Thyroid gland (tissue), 4 donors: ENCODE data around the gene CD300LG. TPM values are rescaled to one million over a fixed set of nuclear protein-coding genes. Genes with fewer than 3 reads are reported as not detected.

Source experiments
- DNase-seq, 2 donors: peaks; one replicate each; pipeline ENCODE4 v3.0.0-alpha.2; 2019
- H3K27ac ChIP-seq, 3 donors: fragments of 200-600 bp; sonication (generic); 1 replicate in 2 of 3; 2 replicates in 1 of 3; pipeline ENCODE4 v1.5.1; 2016 to 2019; ENCODE audit warnings: mild to moderate bottlenecking in 1 of 3, moderate library complexity in 1 of 3
- H3K27me3 ChIP-seq: fragments of 200-600 bp; sonication (generic); one replicate; pipeline ENCODE4 v1.5.1; 2019
- H3K36me3 ChIP-seq, 2 donors: fragments of 200-600 bp; sonication (generic); one replicate each; pipeline ENCODE4 v1.5.1; 2016 to 2019
- H3K4me1 ChIP-seq, 2 donors: fragments of 200-600 bp; sonication (generic); one replicate each; pipeline ENCODE4 v1.5.1; 2017 to 2019
- H3K4me3 ChIP-seq, 3 donors: fragments of 200-600 bp; sonication (generic); replicated peaks in 1 of 3; 1 replicate in 2 of 3; 2 replicates in 1 of 3; pipeline ENCODE4 v1.5.1; 2016; ENCODE audit warnings: mild to moderate bottlenecking in 1 of 3
- H3K9me3 ChIP-seq: fragments of 200-600 bp; sonication (generic); one replicate; pipeline ENCODE4 v1.5.1; 2017
- POLR2A ChIP-seq, 2 donors: fragments of 450-650 bp; IDR thresholded peaks; one replicate each; pipeline ENCODE4 v1.6.1; 2017; ENCODE audit warnings: antibody characterized with exemption in 2 of 2, mild to moderate bottlenecking in 2 of 2, moderate library complexity in 1 of 2
- WGBS, 2 donors: methylation state at CpG; one replicate each; pipeline ENCODE4 v1.1.5; 2017; 5-methylcytosine and 5-hydroxymethylcytosine counted together
- intact Hi-C: fragments of 100-400 bp; cut with DNase I; formaldehyde crosslinking; loops from one replicate; pipeline ENCODE4 v1.15.1; 2023
- total RNA-seq, 4 donors: library from RNA; depleted of rRNA; stranded (reverse); fragments of >200 nt; gene quantifications; one replicate each; pipeline ENCODE4 v1.2.3, GENCODE V29; 2016
- TF ChIP-seq, protein P1 (sequence below), 6 experiments: fragments of 200-600 bp in 3 of 6; fragments of 450-650 bp in 3 of 6; sonication (generic) in 3 of 6; IDR thresholded peaks; one replicate each; pipeline ENCODE4 v1.5.1; 2016 to 2019; ENCODE audit warnings: antibody characterized with exemption in 6 of 6, mild to moderate bottlenecking in 2 of 6, inconsistent platforms in 1 of 6, moderate library complexity in 1 of 6

CD300LG gene
- total RNA-seq, 4 donors from 2014 or later = 1.5 to 22.5 (median 2.2) TPM

- TF ChIP-seq POLR2A (IDR thresholded peaks at IDR 0.05) = no peak
- TF ChIP-seq, protein P1, sequence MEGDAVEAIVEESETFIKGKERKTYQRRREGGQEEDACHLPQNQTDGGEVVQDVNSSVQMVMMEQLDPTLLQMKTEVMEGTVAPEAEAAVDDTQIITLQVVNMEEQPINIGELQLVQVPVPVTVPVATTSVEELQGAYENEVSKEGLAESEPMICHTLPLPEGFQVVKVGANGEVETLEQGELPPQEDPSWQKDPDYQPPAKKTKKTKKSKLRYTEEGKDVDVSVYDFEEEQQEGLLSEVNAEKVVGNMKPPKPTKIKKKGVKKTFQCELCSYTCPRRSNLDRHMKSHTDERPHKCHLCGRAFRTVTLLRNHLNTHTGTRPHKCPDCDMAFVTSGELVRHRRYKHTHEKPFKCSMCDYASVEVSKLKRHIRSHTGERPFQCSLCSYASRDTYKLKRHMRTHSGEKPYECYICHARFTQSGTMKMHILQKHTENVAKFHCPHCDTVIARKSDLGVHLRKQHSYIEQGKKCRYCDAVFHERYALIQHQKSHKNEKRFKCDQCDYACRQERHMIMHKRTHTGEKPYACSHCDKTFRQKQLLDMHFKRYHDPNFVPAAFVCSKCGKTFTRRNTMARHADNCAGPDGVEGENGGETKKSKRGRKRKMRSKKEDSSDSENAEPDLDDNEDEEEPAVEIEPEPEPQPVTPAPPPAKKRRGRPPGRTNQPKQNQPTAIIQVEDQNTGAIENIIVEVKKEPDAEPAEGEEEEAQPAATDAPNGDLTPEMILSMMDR (IDR thresholded peaks at IDR 0.05) = no peak
- 79 to 80% methylated on average over 7 of the region's 7 CpGs for WGBS, 2 donors
- intact Hi-C loops = no loop called here
These were observed 4.0 kb upstream of the CD300LG start for GRCh38 chr17:43842975-43843325.

DNA sequence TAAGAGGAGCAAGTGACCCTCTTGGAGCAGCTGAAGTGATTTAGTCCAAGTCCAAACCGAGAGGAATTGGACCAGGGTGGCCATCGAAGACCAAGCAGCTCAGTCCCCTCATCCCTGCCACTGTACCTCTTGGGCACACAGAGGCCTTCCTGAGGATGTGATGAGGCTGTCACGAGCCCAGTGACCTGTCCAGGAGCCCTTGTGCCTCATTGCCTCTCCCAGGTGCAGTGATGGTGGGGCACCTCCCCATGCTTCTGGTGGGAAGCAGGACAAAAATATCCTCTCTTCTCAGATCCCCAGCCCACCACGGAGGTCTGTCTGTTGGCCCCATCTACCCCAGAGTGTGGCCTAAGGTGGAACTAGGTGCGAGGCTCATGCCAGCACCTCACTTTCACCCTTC lies 2.7 kb upstream of the CD300LG start:
- intact Hi-C loops = no loop called here
- TF ChIP-seq, protein P1 (IDR thresholded peaks at IDR 0.05) = no peak
- TF ChIP-seq POLR2A (IDR thresholded peaks at IDR 0.05) = no peak
- Histone ChIP-seq H3K36me3 (no peaks in the 10 kb centered on the region), H3K27me3 (no peaks in the 10 kb centered on the region), H3K27ac (no peak overlapping the region), H3K4me1 (peaks cover 9 to 10% of the 10 kb centered on the region in 2 donors), H3K9me3 (no peaks in the 10 kb centered on the region), H3K4me3 (no peak overlapping the region)
- WGBS, 2 donors = 83 to 91% methylated on average over 5 of the region's 5 CpGs
- DNase-seq = no peak

More at GRCh38 chr17:43842975-43843325, 4.0 kb upstream of the CD300LG start:
- peaks cover 9 to 10% of the 10 kb centered on the region in 2 donors for H3K4me1 ChIP-seq
- no peak overlapping the region for H3K4me3 ChIP-seq
- DNase-seq = no peak
- no peaks in the 10 kb centered on the region for H3K9me3 ChIP-seq
- no peaks in the 10 kb centered on the region for H3K27me3 ChIP-seq
- H3K36me3 ChIP-seq = no peaks in the 10 kb centered on the region
- no peak overlapping the region for H3K27ac ChIP-seq

DNA sequence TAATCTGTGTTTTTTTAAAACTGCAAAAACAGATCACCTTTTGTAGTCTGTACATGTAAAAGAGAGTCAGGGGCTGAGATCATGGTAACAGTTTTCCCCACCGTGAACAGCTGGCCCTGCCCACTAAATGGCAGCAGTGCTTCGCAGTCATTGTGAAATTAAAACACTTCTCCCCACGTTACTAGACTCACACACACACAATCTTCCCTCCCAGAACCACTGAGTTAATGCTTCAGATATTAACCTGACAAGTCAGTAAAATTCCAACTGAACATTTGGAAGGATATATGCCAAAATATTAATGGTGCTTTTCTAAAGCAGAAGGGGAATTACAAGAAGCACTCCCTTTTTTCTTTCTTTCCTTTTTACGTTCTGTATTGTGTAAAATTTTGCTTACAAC lies 1.2 kb upstream of the CD300LG start:
- no peaks in the 10 kb centered on the region for H3K27me3 ChIP-seq
- DNase-seq = no peak
- TF ChIP-seq, protein P1 (IDR thresholded peaks at IDR 0.05) = no peak
- no peak for TF ChIP-seq POLR2A (IDR thresholded peaks at IDR 0.05)
- intact Hi-C loops = no loop called here
- no peak overlapping the region for H3K4me3 ChIP-seq
- H3K27ac ChIP-seq = no peak overlapping the region
- 78 to 79% methylated on average over 4 of the region's 4 CpGs for WGBS, 2 donors
- no peaks in the 10 kb centered on the region for H3K9me3 ChIP-seq
- H3K36me3 ChIP-seq = no peaks in the 10 kb centered on the region
- H3K4me1 ChIP-seq = no peaks in the 10 kb centered on the region

- Histone ChIP-seq H3K27ac (no peak overlapping the region), H3K4me3 (no peak overlapping the region), H3K36me3 (no peaks in the 10 kb centered on the region), H3K4me1 (no peaks in the 10 kb centered on the region), H3K9me3 (no peaks in the 10 kb centered on the region), H3K27me3 (no peaks in the 10 kb centered on the region)
- WGBS, 2 donors = 9 to 14% methylated on average over 9 to 13 of the region's 13 CpGs
- intact Hi-C loops = no loop called here
- TF ChIP-seq, protein P1 (IDR thresholded peaks at IDR 0.05) = peak; percentile 94 to 99 (median 96)
- no peak for TF ChIP-seq POLR2A (IDR thresholded peaks at IDR 0.05)
- DNase-seq = peak; percentile 83 to 89
These were observed 709 bp upstream of the CD300LG start for GRCh38 chr17:43846221-43846712.

DNA sequence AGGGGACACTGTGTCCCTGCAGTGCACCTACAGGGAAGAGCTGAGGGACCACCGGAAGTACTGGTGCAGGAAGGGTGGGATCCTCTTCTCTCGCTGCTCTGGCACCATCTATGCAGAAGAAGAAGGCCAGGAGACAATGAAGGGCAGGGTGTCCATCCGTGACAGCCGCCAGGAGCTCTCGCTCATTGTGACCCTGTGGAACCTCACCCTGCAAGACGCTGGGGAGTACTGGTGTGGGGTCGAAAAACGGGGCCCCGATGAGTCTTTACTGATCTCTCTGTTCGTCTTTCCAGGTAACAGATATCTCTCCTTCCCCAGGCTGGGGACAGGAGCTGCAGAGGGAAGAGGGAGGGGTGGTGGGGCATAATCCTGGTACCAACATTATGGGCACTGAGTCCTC lies 1.6 kb downstream of the CD300LG start:
- H3K4me3 ChIP-seq = no peak overlapping the region
- no peak for TF ChIP-seq POLR2A (IDR thresholded peaks at IDR 0.05)
- TF ChIP-seq, protein P1 (IDR thresholded peaks at IDR 0.05) = no peak
- H3K36me3 ChIP-seq = no peaks in the 10 kb centered on the region
- H3K4me1 ChIP-seq = no peaks in the 10 kb centered on the region
- DNase-seq = no peak
- intact Hi-C loops = no loop called here
- H3K9me3 ChIP-seq = no peaks in the 10 kb centered on the region
- WGBS, 2 donors = 88 to 91% methylated on average over 10 of the region's 10 CpGs
- no peak overlapping the region for H3K27ac ChIP-seq
- H3K27me3 ChIP-seq = no peaks in the 10 kb centered on the region
